SKM-1 (cell line): ENCODE results near the gene TMEM161A.
"Not testable (repeated sequence)": the region's sequence is repeated elsewhere in the genome, so short reads cannot be mapped to it uniquely, and the experiment has no call there.

Source experiments
- DNase-seq: peaks from one replicate; lab custom pipeline; 2025; ENCODE audit not compliant: unreplicated experiment; lab: John Stamatoyannopoulos, UW

Gene TMEM161A

GRCh38 chr19:19138109-19138981 is at the start of gene TMEM161A:
TMEM161A (minus strand) TSS chr19:19138478; CDS start chr19:19138428, 50 bp downstream.
- DNase-seq: peak; percentile 87

GRCh38 chr19:19186742-19187141 is 48.5 kb upstream of the TMEM161A start:
- no peak for DNase-seq

GRCh38 chr19:19185853-19186740 is 47.8 kb upstream of the TMEM161A start:
- peak; percentile 85 for DNase-seq

- DNase-seq: peak; percentile 59
Measured at GRCh38 chr19:19181488-19181998, 43.3 kb upstream of the TMEM161A start.

- no peak for DNase-seq
Measured at GRCh38 chr19:19179548-19180441, 41.5 kb upstream of the TMEM161A start.

GRCh38 chr19:19176950-19177349 is 38.7 kb upstream of the TMEM161A start:
- DNase-seq: no peak

- DNase-seq: not testable (repeated sequence)
Measured at GRCh38 chr19:19173243-19173642, 35.0 kb upstream of the TMEM161A start.

GRCh38 chr19:19171821-19172532 is 33.7 kb upstream of the TMEM161A start:
- DNase-seq: peak; percentile 32

- DNase-seq: no peak
Measured at GRCh38 chr19:19170873-19171672, 32.8 kb upstream of the TMEM161A start.

GRCh38 chr19:19170053-19170872 is 32.0 kb upstream of the TMEM161A start, which contains the start of gene MEF2B:
MEF2B (minus strand) TSS chr19:19170263; CDS start chr19:19150735, 19,528 bp downstream.
- no peak for DNase-seq

GRCh38 chr19:19169236-19170052 is 31.2 kb upstream of the TMEM161A start:
- no peak for DNase-seq

GRCh38 chr19:19167612-19168011 is 29.3 kb upstream of the TMEM161A start:
- no peak for DNase-seq

GRCh38 chr19:19165396-19165795 is 27.1 kb upstream of the TMEM161A start:
- DNase-seq: no peak

GRCh38 chr19:19162495-19162894 is 24.2 kb upstream of the TMEM161A start:
- DNase-seq: no peak

- no peak for DNase-seq
Measured at GRCh38 chr19:19160461-19161035, 22.3 kb upstream of the TMEM161A start.

- DNase-seq: no peak
Measured at GRCh38 chr19:19159534-19159933, 21.3 kb upstream of the TMEM161A start.

- DNase-seq: no peak
Measured at GRCh38 chr19:19157808-19158207, 19.5 kb upstream of the TMEM161A start.
